SU-DHL-6 (cell line): ENCODE results near the gene ZNF354C.

Experiments used
- CTCF ChIP-seq: fragments of 200-600 bp; sonication (generic); IDR thresholded peaks from one replicate; pipeline ENCODE4 v1.5.1; 2017; ENCODE audit warnings: antibody characterized with exemption, mild to moderate bottlenecking, low read length, moderate library complexity; ENCODE audit not compliant: insufficient read depth, poor library complexity, severe bottlenecking
- EZH2phosphoT487 ChIP-seq: fragments of 200-600 bp; sonication (generic), shearing (Covaris generic); conservative IDR thresholded peaks from 2 replicates; pipeline ENCODE4 v1.6.1; 2018; ENCODE audit warnings: mild to moderate bottlenecking, antibody characterized with exemption, low read length, moderate library complexity, mixed read lengths

GRCh38 chr5:179125789-179126505, 65.8 kb downstream of the ZNF354C start:
- TF ChIP-seq CTCF (no peak), EZH2phosphoT487 (no peak)
